Kidney glomerular epithelial cell (primary cell): Measurements from ENCODE around the gene LAX1.
A peak's percentile ranks its signal among the peaks of the same experiment; 100 is the strongest.
"Not testable (repeated sequence)": the region's sequence is repeated elsewhere in the genome, so short reads cannot be mapped to it uniquely, and the experiment has no call there.

ENCODE experiments used
- DNase-seq: peaks from one replicate; lab custom pipeline; 2025; lab: John Stamatoyannopoulos, UW

LAX1 gene

GRCh38 chr1:203768256-203768655 is 3.3 kb downstream of the LAX1 start:
- DNase-seq, result no peak

- peak; percentile 44 for DNase-seq
These were observed 4.7 kb downstream of the LAX1 start for GRCh38 chr1:203769505-203770343.

GRCh38 chr1:203771901-203772301 is 6.9 kb downstream of the LAX1 start:
- DNase-seq, result no peak

GRCh38 chr1:203772836-203773235 is 7.9 kb downstream of the LAX1 start:
- no peak for DNase-seq

- no peak for DNase-seq
These were observed 11.7 kb downstream of the LAX1 start for GRCh38 chr1:203776636-203777035.

- DNase-seq, result no peak
These were observed 12.6 kb downstream of the LAX1 start for GRCh38 chr1:203777596-203777995.

GRCh38 chr1:203778146-203778545 is 13.2 kb downstream of the LAX1 start:
- DNase-seq, result no peak

- DNase-seq, result no peak
These were observed 13.8 kb downstream of the LAX1 start for GRCh38 chr1:203778789-203779188.

- DNase-seq, result no peak
These were observed 17.0 kb downstream of the LAX1 start for GRCh38 chr1:203781962-203782361.

GRCh38 chr1:203789966-203790365 is 25.0 kb downstream of the LAX1 start:
- DNase-seq, result no peak

- no peak for DNase-seq
These were observed 26.5 kb downstream of the LAX1 start for GRCh38 chr1:203791498-203791897.

- no peak for DNase-seq
These were observed 27.5 kb downstream of the LAX1 start for GRCh38 chr1:203792486-203792885.

- DNase-seq, result not testable (repeated sequence)
These were observed 28.6 kb downstream of the LAX1 start for GRCh38 chr1:203793561-203793960.

GRCh38 chr1:203794764-203795440 is 29.9 kb downstream of the LAX1 start:
- DNase-seq, result no peak

GRCh38 chr1:203795441-203796235 is 30.7 kb downstream of the LAX1 start, which contains the start of the genes ZBED6 and ZC3H11A:
TSS of gene ZBED6 (plus strand) at chr1:203795623. CDS start at chr1:203797523, 1,900 bp downstream.
TSS of gene ZC3H11A (plus strand) at chr1:203795623. CDS start at chr1:203817071, 21,448 bp downstream.
- DNase-seq, result peak; percentile 95

- DNase-seq, result no peak
These were observed 31.2 kb downstream of the LAX1 start for GRCh38 chr1:203796236-203796605.

- no peak for DNase-seq
These were observed 32.2 kb downstream of the LAX1 start for GRCh38 chr1:203797216-203797615.

GRCh38 chr1:203797948-203798655 is 33.1 kb downstream of the LAX1 start:
- no peak for DNase-seq

- no peak for DNase-seq
These were observed 34.2 kb downstream of the LAX1 start for GRCh38 chr1:203799157-203799556.

GRCh38 chr1:203799971-203800370 is 35.0 kb downstream of the LAX1 start:
- DNase-seq, result no peak

GRCh38 chr1:203805689-203806088 is 40.7 kb downstream of the LAX1 start:
- DNase-seq, result no peak

- DNase-seq, result no peak
These were observed 42.2 kb downstream of the LAX1 start for GRCh38 chr1:203807196-203807595.
